Measurements from ENCODE around the gene DNAI4. TPM values are rescaled to one million over a fixed set of nuclear protein-coding genes. Genes with fewer than 3 reads are reported as not detected.

The DNAI4 gene
- total and polyA plus RNA-seq, 2 of the 8 experiments (the other 6 are each of a cell fraction or from before 2014, with no cell fraction given): 0.32 to 2.1 TPM

DNA sequence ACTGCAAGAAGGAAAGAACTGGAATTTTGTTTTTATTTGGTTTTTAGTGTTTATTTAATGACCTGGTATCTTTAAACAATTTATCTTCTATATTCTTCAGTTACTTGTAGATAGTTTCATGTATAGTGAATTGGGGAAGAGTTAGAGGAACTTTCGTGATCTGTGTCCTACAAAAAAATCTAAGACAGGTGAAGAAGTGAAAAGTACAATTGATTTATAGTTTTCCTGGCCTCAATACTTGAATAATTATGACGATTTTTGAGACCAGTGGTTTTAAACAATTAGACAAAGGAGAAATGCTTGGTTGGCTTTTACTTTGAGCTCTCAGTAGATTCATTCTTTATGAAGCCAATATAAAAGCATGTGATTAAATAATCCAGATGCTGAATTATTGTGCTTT is 7.6 kb upstream of the DNAI4 start (continued):
- TF ChIP-seq EZH2 (IDR thresholded peaks at IDR 0.05; ENCODE audit: low read depth, low read length, severe bottlenecking) (no peak), SP4 (IDR thresholded peaks at IDR 0.05; ENCODE audit: low read length) (no peak), CHD1 (IDR thresholded peaks at IDR 0.05; ENCODE audit: low read depth, low read length) (no peak)

All from H1 (cell line).